Measurements from ENCODE around the gene SLC8A2.

SLC8A2 gene

DNA sequence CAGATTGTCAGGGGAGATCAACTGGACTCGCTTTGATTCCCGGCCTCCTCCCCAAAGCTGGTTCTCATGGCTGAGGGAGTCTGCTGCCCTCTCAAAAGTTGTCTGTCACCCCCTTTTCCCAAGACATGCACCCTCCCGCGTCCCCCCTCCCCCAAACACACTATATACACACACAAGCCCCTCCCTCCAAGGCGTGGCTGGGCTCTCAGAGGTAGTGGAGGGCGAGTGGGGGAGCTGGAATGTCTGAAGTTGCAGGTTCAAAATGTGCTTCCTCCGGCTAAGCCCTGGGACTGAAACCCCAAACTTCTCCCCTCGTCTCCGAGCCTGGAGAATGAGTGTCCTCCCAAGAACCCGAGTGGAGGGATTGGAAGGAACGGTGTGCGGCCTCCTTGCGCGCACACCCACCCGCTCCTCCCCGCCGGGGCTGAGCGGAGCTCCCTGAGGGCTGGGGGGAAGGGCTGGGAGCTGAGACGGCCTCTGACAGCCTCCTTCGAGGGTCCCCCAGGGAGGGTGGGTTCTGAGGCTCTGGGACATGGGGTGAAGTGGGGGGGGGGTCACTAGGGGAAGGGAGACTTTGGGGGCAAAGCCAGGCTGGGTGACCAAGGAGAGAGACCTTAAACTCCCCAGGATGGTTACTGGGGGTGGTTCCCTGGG, 42.4 kb downstream of the SLC8A2 start:
- Histone ChIP-seq H3K9me3 (ENCODE audit: control insufficient read depth, low read length) (no peaks in the 10 kb centered on the region), H3K4me1 (ENCODE audit: control insufficient read depth, insufficient read depth, low read length) (peaks cover 30% of the 10 kb centered on the region), H3K9ac (ENCODE audit: low read length) (no peak overlapping the region), H3K36me3 (ENCODE audit: control insufficient read depth, insufficient read depth, low read length) (no peaks in the 10 kb centered on the region), H3K4me3 (ENCODE audit: low read length) (no peak overlapping the region), H3K27me3 (ENCODE audit: control insufficient read depth, insufficient read depth, low read length) (peaks cover 55% of the 10 kb centered on the region)

DNA sequence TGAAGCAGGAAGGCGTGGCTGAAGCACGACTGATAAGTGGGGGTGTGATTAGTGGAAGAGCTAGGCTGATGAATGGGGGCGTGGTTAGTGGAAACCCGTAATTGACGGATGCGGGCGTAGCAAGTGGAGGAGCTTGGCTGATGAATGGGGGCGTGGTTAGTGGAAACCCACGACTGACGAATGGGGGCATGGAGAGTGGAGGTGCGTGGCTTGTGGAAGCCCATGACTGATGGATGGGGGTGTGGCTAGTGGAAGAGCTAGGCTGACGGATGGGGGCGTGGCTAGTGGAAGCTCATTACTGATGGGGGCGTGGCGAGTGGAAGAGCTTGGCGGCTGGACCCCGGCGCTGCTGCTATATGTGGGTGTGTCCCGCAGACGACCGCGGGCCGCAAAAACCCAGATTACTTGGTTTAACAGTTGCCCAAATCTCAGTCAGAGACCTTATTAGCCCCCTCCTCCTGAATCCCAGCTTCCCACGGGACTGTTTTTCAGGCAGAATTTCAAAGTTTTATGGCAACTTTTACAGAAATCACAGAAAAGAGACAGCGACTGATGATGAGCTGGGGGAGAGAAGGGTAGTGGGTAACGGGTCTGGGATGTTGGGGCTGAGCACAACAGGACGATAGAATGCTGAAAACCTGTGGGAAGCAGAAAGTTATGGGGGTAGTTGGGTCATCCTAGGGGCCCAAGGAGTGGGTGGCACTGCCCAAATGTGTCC, 43.4 kb downstream of the SLC8A2 start:
- H3K4me1 ChIP-seq (ENCODE audit: control insufficient read depth, insufficient read depth, low read length): peaks cover 30% of the 10 kb centered on the region
- H3K4me3 ChIP-seq (ENCODE audit: low read length): no peak overlapping the region
- H3K36me3 ChIP-seq (ENCODE audit: control insufficient read depth, insufficient read depth, low read length): no peaks in the 10 kb centered on the region
- no peaks in the 10 kb centered on the region for H3K9me3 ChIP-seq (ENCODE audit: control insufficient read depth, low read length)
- H3K9ac ChIP-seq (ENCODE audit: low read length): no peak overlapping the region
- H3K27me3 ChIP-seq (ENCODE audit: control insufficient read depth, insufficient read depth, low read length): peaks cover 57% of the 10 kb centered on the region

DNA sequence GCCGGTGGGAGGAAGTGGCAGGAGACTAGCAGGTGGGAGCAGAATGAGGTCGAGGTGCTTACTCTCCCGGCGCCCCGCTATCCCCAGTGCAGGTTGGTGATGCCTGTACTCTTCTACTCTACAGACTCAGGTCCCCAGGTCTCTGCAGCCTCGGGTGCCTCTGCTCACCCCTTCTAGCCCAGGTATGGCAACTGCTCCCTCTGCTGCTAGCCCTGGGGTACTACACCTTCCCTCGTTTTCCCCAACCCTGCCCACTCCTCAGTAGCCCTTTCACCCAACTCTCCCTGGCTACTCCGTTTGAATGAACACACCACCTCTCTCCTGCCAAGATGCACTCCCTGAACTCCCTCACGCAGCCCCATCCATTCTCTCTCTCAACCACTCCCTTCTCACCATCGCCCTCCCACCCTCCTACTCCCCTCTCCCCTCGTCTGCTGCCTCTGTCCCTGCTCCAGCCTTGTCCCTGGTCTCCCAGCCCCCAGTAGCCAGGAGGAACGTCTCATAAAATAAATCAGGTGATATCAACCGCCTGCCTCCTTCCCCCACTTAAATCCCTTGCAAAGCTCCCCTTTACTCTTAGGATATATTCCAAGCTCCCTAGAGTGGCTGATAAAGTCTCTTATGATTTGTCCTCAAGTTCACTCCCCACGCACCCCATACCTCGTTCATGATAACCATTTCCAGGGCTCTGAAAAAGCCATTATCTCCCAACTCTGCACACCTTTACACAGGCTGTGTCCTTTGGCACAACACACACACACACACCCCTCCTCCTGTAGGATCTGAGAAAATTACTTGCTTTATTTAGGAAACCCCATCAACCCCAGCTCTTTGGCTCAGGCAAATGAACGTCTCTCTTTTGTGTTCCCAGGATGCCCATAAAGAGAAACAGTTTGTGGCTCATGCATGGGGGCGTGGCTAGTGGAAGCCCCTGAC, 44.2 kb downstream of the SLC8A2 start:
- Histone ChIP-seq H3K36me3 (ENCODE audit: control insufficient read depth, insufficient read depth, low read length) (no peaks in the 10 kb centered on the region), H3K4me3 (ENCODE audit: low read length) (no peak overlapping the region), H3K9me3 (ENCODE audit: control insufficient read depth, low read length) (no peaks in the 10 kb centered on the region), H3K9ac (ENCODE audit: low read length) (no peak overlapping the region), H3K27me3 (ENCODE audit: control insufficient read depth, insufficient read depth, low read length) (peaks cover 64% of the 10 kb centered on the region), H3K4me1 (ENCODE audit: control insufficient read depth, insufficient read depth, low read length) (peaks cover 30% of the 10 kb centered on the region)

DNA sequence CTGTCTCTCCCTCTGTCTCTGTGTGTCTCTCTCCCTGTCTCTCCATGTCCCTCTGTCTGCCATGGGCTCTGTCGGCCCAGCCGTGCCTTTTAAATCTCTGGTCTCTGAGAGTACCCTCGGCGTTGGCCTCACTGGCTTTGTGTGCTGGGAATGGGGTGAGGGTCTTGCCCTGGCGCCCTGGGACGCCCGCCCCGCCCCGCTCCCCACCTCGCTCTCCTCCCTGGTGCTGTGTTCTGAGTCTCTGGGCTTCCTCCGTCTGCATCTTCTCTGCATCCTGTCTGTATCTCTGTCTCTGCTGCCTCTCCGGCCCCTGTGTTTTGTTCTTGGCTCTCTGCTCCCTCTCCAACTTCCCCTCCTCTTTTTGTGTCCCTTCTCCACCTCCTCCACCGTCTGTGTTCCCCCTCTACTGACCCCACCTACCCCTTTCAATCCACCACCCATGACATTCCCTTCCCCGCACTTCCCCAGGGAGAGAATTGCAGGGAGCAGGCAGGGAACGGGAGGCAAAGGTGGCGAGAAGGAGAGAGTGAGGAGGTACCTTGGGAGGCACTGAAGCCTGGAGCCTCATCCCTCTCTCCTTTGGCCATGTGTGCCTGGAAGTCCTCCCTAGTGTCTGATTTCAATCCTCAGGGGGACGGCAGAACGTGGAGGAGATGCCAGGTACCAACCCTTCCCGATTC, 48.4 kb downstream of the SLC8A2 start:
- no peak overlapping the region for H3K9ac ChIP-seq (ENCODE audit: low read length)
- no peak overlapping the region for H3K4me3 ChIP-seq (ENCODE audit: low read length)
- H3K27me3 ChIP-seq (ENCODE audit: control insufficient read depth, insufficient read depth, low read length): peaks cover 63% of the 10 kb centered on the region
- no peaks in the 10 kb centered on the region for H3K36me3 ChIP-seq (ENCODE audit: control insufficient read depth, insufficient read depth, low read length)
- peaks cover 13% of the 10 kb centered on the region for H3K4me1 ChIP-seq (ENCODE audit: control insufficient read depth, insufficient read depth, low read length)
- H3K9me3 ChIP-seq (ENCODE audit: control insufficient read depth, low read length): no peaks in the 10 kb centered on the region

DNA sequence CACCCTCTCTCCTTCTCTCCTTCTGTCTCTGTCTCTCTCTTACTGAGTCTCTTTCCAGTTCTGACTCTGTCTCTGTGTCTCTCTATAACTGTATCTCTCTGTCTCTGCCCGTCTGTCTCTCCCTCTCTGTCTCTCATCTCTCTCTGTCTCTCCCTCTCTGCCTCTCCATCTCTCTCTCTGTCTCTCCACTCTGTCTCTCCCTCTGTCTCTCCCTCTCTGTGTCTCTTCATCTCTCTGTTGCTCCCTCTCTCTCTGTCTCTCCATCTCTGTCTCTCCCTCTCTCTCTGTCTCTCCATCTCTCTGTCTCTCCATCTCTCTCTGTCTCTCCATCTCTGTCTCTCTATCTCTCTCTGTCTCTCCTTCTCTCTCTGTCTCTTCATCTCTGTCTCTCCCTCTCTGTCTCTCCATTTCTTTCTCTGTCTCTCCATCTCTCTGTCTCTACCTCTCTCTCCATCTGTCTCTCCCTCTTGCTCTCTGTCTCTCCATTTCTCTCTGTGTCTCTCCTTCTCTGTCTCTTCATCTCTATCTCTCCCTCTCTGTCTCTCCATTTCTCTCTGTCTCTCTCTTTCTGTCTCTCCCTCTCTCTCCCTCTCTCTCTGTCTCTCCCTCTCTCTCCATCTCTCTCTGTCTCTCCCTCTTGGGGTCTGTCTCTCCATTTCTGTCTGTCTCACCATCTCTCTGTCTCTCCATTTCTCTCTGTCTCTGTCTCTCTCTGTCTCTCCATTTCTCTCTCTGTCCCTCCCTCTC, 49.1 kb downstream of the SLC8A2 start:
- no peaks in the 10 kb centered on the region for H3K36me3 ChIP-seq (ENCODE audit: control insufficient read depth, insufficient read depth, low read length)
- no peak overlapping the region for H3K4me3 ChIP-seq (ENCODE audit: low read length)

DNA sequence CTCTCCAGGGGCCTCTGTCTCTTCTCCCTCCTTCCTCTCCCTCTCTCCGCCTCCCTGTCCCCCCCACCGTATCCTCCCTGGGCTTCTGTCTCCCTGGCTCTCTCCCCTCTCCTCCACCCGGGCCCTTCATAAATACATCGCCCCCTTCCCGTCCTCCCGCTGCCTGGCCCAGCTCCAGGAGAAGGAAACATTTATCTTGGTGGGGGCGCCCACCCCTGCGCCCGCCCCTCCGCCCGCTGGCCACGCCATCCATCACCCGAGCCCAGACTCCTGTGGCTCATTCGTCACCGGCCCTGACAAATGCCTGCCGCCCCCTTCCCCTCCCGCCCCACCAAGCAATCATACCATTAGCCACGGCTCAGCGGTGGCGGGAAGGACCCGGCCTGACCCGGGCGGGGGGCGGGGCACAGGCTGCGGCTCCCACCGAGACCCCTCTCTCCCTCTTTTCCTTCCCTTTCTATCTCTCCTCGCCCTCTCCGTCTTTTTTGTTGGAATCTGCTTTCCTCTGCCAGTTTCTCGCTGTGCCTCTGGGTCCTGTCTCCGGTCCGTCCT, 49.8 kb downstream of the SLC8A2 start:
- Histone ChIP-seq H3K9me3 (ENCODE audit: control insufficient read depth, low read length) (no peaks in the 10 kb centered on the region), H3K36me3 (ENCODE audit: control insufficient read depth, insufficient read depth, low read length) (no peaks in the 10 kb centered on the region), H3K27me3 (ENCODE audit: control insufficient read depth, insufficient read depth, low read length) (peaks cover 73% of the 10 kb centered on the region), H3K4me1 (ENCODE audit: control insufficient read depth, insufficient read depth, low read length) (peaks cover 8% of the 10 kb centered on the region), H3K9ac (ENCODE audit: low read length) (no peak overlapping the region), H3K4me3 (ENCODE audit: low read length) (no peak overlapping the region)

More for the DNA sequence above, 49.1 kb downstream of the SLC8A2 start:
- Histone ChIP-seq H3K9ac (ENCODE audit: low read length) (no peak overlapping the region), H3K9me3 (ENCODE audit: control insufficient read depth, low read length) (no peaks in the 10 kb centered on the region), H3K4me1 (ENCODE audit: control insufficient read depth, insufficient read depth, low read length) (peaks cover 11% of the 10 kb centered on the region), H3K27me3 (ENCODE audit: control insufficient read depth, insufficient read depth, low read length) (peaks cover 66% of the 10 kb centered on the region)

DNA sequence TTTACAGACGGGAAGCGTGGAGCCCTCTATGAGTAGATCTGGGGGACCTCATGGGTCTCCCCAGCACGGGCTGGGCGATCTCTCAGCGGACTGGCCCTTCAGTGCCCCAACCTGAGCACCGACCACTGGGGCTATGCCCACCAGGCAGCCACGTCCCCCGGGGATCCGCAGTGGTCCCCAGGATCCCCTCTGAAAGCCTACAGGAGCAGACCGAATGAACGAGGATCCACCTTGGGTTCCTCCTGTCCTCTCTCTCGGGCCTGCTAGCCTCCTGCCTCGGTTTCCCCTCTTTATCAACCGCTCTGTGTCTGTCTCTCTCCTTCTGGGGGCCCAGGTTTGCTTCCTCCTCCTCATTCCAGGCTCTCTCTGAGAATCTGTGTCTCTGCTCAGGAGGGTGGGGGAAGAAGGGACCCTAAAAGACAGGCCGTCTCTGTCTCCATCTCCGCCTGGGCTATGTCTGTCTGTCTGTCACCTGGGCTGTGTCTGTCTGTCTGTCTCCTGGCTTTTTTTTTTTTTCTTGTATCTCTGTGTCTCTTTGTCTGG, 50.4 kb downstream of the SLC8A2 start:
- H3K4me3 ChIP-seq (ENCODE audit: low read length): no peak overlapping the region
- H3K4me1 ChIP-seq (ENCODE audit: control insufficient read depth, insufficient read depth, low read length): peaks cover 8% of the 10 kb centered on the region
- H3K36me3 ChIP-seq (ENCODE audit: control insufficient read depth, insufficient read depth, low read length): no peaks in the 10 kb centered on the region
- H3K9me3 ChIP-seq (ENCODE audit: control insufficient read depth, low read length): no peaks in the 10 kb centered on the region
- no peak overlapping the region for H3K9ac ChIP-seq (ENCODE audit: low read length)
- peaks cover 79% of the 10 kb centered on the region for H3K27me3 ChIP-seq (ENCODE audit: control insufficient read depth, insufficient read depth, low read length)

DNA sequence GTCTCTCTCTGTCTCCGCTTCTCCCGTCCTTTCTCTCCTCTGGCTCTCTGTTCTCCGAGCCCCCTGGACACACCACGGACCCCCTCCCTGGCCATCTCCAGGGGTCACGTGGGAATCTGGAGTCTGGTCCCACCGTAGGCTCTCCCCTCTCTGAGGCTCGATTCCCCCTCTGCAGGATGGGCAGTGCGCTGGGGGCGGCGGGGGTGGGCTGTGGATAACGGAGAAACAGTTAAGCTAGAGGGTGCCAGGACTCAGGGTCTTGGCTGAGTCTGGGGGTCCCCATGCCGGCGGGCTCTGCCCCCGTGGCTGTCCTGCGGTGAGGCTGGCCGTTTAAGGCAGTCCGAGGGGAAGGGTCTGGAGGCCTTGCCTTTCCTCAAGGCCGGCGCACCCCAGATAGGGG, 51.9 kb downstream of the SLC8A2 start:
- Histone ChIP-seq H3K36me3 (ENCODE audit: control insufficient read depth, insufficient read depth, low read length) (no peaks in the 10 kb centered on the region), H3K9ac (ENCODE audit: low read length) (no peak overlapping the region), H3K27me3 (ENCODE audit: control insufficient read depth, insufficient read depth, low read length) (peaks cover 81% of the 10 kb centered on the region), H3K4me1 (ENCODE audit: control insufficient read depth, insufficient read depth, low read length) (peaks cover 8% of the 10 kb centered on the region), H3K9me3 (ENCODE audit: control insufficient read depth, low read length) (no peaks in the 10 kb centered on the region), H3K4me3 (ENCODE audit: low read length) (no peak overlapping the region)

DNA sequence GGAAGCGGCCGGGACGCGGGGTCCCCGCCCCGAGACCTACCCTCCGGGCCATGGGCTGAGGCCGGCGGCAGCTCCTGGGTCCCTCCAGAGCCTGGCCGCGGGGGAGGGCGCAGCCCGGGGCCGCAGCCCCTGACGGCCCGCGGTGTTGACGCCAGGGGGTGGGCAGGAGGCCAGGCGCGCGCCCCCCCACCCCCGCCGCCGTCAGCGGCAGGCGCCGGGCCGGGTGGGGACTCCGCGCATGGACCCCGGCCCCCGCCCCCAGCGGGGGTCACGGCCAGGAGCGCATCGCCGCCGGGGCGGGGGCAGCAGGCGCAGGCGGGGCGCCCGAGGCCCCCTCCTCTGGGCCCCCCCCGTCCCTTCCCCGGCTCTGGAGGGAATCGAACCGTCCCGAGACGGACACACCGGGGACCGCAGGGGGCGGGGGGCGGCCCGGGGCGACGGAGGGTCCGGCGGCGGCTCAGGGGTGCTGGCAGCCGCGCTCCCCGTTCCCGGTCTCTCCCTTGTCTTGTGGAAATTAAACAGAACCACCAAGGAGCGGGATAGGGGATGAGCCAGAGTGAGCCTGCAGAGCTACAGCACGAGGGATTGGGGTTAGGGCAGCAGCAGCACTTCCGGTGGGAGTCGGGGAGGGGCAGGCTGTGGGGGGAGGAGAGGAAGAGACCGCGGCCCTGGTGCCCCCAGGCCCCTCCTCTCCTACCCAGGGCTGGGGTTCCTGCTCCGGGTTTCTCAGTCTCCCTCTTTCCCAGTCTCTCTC, 52.5 kb downstream of the SLC8A2 start, which contains the start of gene MEIS3:
TSS of gene MEIS3 (minus strand) at position 498 of the 754 bp plus-strand sequence. CDS start at position 52, 446 bp downstream.
- no peaks in the 10 kb centered on the region for H3K9me3 ChIP-seq (ENCODE audit: control insufficient read depth, low read length)
- no peaks in the 10 kb centered on the region for H3K36me3 ChIP-seq (ENCODE audit: control insufficient read depth, insufficient read depth, low read length)
- no peak within 1 kb of the TSS for H3K4me3 ChIP-seq (ENCODE audit: low read length)
- H3K9ac ChIP-seq (ENCODE audit: low read length): no peak within 1 kb of the TSS
- H3K4me1 ChIP-seq (ENCODE audit: control insufficient read depth, insufficient read depth, low read length): peaks cover 8% of the 10 kb centered on the region
- peaks cover 76% of the 10 kb centered on the region for H3K27me3 ChIP-seq (ENCODE audit: control insufficient read depth, insufficient read depth, low read length)

DNA sequence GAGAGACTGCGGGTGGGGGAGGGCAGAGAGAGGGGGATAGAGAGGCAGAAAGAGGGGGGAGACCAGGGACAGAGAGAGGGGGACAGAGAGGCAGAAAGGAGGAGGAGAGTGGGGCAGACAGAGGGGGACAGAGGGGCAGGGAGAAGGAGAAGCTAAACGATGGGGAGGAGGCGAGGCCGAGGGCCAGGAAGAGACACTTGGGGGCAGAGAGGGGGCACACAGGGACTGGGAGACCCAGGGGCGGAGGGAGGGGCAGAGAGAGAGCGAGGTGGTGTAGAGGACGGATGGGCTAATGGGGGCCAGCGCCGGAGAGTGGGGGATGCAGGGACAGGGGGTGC, 53.0 kb downstream of the SLC8A2 start:
- H3K4me3 ChIP-seq (ENCODE audit: low read length): no peak overlapping the region
- peaks cover 71% of the 10 kb centered on the region for H3K27me3 ChIP-seq (ENCODE audit: control insufficient read depth, insufficient read depth, low read length)
- H3K9me3 ChIP-seq (ENCODE audit: control insufficient read depth, low read length): no peaks in the 10 kb centered on the region
- H3K9ac ChIP-seq (ENCODE audit: low read length): no peak overlapping the region
- peaks cover 8% of the 10 kb centered on the region for H3K4me1 ChIP-seq (ENCODE audit: control insufficient read depth, insufficient read depth, low read length)
- no peaks in the 10 kb centered on the region for H3K36me3 ChIP-seq (ENCODE audit: control insufficient read depth, insufficient read depth, low read length)

All from mucosa of stomach (tissue), 1 donor.